ENCODE measurements around the gene BTRC.

DNA sequence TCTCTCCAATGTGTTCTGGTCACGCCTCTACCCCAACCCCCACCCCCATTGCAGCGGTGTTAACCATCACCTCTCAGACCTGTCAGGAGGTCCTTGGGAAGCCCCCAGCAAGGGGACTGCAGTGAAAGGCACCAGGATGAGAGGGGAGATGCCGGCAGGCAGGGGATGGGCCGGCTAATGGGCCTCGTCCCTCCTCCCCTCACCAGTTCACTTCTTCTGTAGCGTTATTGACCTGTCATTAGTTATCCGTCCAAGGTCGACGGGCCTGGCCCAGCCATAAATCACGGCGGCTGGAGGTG lies 215.3 kb downstream of the BTRC start:
- no peak for TF ChIP-seq FOSL1 (IDR thresholded peaks at IDR 0.05; ENCODE audit: low read depth)
- TF ChIP-seq ZNF274 (IDR thresholded peaks at IDR 0.05; ENCODE audit: low read depth, low read length): no peak
- TF ChIP-seq, protein P1, sequence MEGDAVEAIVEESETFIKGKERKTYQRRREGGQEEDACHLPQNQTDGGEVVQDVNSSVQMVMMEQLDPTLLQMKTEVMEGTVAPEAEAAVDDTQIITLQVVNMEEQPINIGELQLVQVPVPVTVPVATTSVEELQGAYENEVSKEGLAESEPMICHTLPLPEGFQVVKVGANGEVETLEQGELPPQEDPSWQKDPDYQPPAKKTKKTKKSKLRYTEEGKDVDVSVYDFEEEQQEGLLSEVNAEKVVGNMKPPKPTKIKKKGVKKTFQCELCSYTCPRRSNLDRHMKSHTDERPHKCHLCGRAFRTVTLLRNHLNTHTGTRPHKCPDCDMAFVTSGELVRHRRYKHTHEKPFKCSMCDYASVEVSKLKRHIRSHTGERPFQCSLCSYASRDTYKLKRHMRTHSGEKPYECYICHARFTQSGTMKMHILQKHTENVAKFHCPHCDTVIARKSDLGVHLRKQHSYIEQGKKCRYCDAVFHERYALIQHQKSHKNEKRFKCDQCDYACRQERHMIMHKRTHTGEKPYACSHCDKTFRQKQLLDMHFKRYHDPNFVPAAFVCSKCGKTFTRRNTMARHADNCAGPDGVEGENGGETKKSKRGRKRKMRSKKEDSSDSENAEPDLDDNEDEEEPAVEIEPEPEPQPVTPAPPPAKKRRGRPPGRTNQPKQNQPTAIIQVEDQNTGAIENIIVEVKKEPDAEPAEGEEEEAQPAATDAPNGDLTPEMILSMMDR (IDR thresholded peaks at IDR 0.05 in 2 of 3, conservative IDR thresholded peaks at IDR 0.05 in 1 of 3; ENCODE audit: borderline replicate concordance in 1 of 3, insufficient read depth in 1 of 3, low read depth in 2 of 3, low read length in 2 of 3): no peak
- no peak for TF ChIP-seq RAD21 (IDR thresholded peaks at IDR 0.05; ENCODE audit: low read depth)
- TF ChIP-seq, protein P2, sequence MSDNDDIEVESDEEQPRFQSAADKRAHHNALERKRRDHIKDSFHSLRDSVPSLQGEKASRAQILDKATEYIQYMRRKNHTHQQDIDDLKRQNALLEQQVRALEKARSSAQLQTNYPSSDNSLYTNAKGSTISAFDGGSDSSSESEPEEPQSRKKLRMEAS (IDR thresholded peaks at IDR 0.05): no peak
- no peak for TF ChIP-seq POLR2A (IDR thresholded peaks at IDR 0.05; ENCODE audit: borderline replicate concordance, extremely low read depth, insufficient read depth, insufficient read length)
- no peak for TF ChIP-seq EZH2phosphoT487 (IDR thresholded peaks at IDR 0.05; ENCODE audit: borderline replicate concordance)
- no peak for TF ChIP-seq TCF7L2 (IDR thresholded peaks at IDR 0.05; ENCODE audit: borderline replicate concordance, extremely low read depth, insufficient read depth, insufficient read length)
- TF ChIP-seq SRF (IDR thresholded peaks at IDR 0.05; ENCODE audit: low read depth): no peak
- no peak for TF ChIP-seq EZH2 (IDR thresholded peaks at IDR 0.05)
- TF ChIP-seq, protein P3, sequence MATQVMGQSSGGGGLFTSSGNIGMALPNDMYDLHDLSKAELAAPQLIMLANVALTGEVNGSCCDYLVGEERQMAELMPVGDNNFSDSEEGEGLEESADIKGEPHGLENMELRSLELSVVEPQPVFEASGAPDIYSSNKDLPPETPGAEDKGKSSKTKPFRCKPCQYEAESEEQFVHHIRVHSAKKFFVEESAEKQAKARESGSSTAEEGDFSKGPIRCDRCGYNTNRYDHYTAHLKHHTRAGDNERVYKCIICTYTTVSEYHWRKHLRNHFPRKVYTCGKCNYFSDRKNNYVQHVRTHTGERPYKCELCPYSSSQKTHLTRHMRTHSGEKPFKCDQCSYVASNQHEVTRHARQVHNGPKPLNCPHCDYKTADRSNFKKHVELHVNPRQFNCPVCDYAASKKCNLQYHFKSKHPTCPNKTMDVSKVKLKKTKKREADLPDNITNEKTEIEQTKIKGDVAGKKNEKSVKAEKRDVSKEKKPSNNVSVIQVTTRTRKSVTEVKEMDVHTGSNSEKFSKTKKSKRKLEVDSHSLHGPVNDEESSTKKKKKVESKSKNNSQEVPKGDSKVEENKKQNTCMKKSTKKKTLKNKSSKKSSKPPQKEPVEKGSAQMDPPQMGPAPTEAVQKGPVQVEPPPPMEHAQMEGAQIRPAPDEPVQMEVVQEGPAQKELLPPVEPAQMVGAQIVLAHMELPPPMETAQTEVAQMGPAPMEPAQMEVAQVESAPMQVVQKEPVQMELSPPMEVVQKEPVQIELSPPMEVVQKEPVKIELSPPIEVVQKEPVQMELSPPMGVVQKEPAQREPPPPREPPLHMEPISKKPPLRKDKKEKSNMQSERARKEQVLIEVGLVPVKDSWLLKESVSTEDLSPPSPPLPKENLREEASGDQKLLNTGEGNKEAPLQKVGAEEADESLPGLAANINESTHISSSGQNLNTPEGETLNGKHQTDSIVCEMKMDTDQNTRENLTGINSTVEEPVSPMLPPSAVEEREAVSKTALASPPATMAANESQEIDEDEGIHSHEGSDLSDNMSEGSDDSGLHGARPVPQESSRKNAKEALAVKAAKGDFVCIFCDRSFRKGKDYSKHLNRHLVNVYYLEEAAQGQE (IDR thresholded peaks at IDR 0.05; ENCODE audit: low read depth): no peak
- TF ChIP-seq CEBPB (IDR thresholded peaks at IDR 0.05; ENCODE audit: low read depth): no peak
- TF ChIP-seq ELF1 (IDR thresholded peaks at IDR 0.05; ENCODE audit: borderline replicate concordance, low read depth): no peak
- TF ChIP-seq POLR2AphosphoS5 (IDR thresholded peaks at IDR 0.05; ENCODE audit: low read depth, low read length): no peak

Data from HCT116 (cell line).